ENCODE data around the gene TOMT. TPM values are rescaled to one million over a fixed set of nuclear protein-coding genes. Genes with fewer than 3 reads are reported as not detected.
"Not testable (repeated sequence)": the region's sequence is repeated elsewhere in the genome, so short reads cannot be mapped to it uniquely, and the experiment has no call there.

The TOMT gene
- total RNA-seq, 4 donors from 2014 or later = not detected

DNA sequence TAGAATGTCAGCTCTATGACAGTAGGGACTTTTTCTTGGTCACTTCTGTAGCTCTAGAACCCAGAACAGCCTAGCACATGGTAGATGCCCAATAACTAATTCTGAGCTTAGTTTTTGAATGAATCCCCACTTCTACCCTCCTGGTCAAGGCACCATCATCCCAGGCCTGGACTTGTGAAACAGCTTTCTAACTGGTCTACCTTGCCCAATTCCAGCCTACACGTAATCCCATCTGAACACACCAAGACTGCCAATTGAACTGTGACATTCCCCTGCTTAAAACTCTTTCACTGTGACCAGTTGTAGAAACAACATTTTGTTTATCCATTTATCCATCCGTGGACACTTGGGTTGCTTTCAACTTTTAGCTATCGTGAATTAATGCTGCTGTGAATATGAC is 23.7 kb downstream of the TOMT start:
- ATAC-seq = no peak
- Histone ChIP-seq H3K27me3 (no peaks in the 10 kb centered on the region), H3K4me3 (no peak overlapping the region), H3K36me3 (no peaks in the 10 kb centered on the region), H3K9me3 (no peaks in the 10 kb centered on the region), H3K4me1 (no peaks in the 10 kb centered on the region), H3K27ac (no peak overlapping the region)
- no peak for TF ChIP-seq CTCF (IDR thresholded peaks at IDR 0.05 in 4 of 5, conservative IDR thresholded peaks at IDR 0.05 in 1 of 5)
- TF ChIP-seq POLR2A (IDR thresholded peaks at IDR 0.05) = no peak
- in situ Hi-C loops (cut with MboI; ENCODE audit: low sequenced_read_pairs in 4 of 4) (no loop called here), intact Hi-C loops (cut with DNase I; ENCODE audit: low total_unique reads) (no loop called here)
- DNase-seq = no peak

GRCh38 chr11:72132646-72133045 is 26.9 kb downstream of the TOMT start:
- in situ Hi-C loops (cut with MboI; ENCODE audit: low sequenced_read_pairs in 4 of 4) = no loop called here

GRCh38 chr11:72135473-72135872 is 29.7 kb downstream of the TOMT start, which contains the start of gene FOLR3:
TSS of gene FOLR3 (plus strand) at chr11:72135725. CDS start at chr11:72135953, 228 bp downstream.
- H3K9me3 ChIP-seq; H3K27ac ChIP-seq; in situ Hi-C loops (cut with MboI; ENCODE audit: low sequenced_read_pairs in 4 of 4); DNase-seq; H3K27me3 ChIP-seq; ATAC-seq; H3K4me1 ChIP-seq; H3K36me3 ChIP-seq; H3K4me3 ChIP-seq; intact Hi-C loops (cut with DNase I; ENCODE audit: low total_unique reads): not testable (repeated sequence)

More at GRCh38 chr11:72132646-72133045, 26.9 kb downstream of the TOMT start:
- Histone ChIP-seq H3K4me3 (no peak overlapping the region), H3K27ac (no peak overlapping the region), H3K36me3 (no peaks in the 10 kb centered on the region), H3K9me3 (no peaks in the 10 kb centered on the region), H3K4me1 (no peaks in the 10 kb centered on the region), H3K27me3 (no peaks in the 10 kb centered on the region)
- no peak for DNase-seq
- intact Hi-C loops (cut with DNase I; ENCODE audit: low total_unique reads) = no loop called here
- TF ChIP-seq CTCF (IDR thresholded peaks at IDR 0.05 in 4 of 5, conservative IDR thresholded peaks at IDR 0.05 in 1 of 5) = no peak
- TF ChIP-seq POLR2A (IDR thresholded peaks at IDR 0.05) = no peak
- ATAC-seq = no peak

DNA sequence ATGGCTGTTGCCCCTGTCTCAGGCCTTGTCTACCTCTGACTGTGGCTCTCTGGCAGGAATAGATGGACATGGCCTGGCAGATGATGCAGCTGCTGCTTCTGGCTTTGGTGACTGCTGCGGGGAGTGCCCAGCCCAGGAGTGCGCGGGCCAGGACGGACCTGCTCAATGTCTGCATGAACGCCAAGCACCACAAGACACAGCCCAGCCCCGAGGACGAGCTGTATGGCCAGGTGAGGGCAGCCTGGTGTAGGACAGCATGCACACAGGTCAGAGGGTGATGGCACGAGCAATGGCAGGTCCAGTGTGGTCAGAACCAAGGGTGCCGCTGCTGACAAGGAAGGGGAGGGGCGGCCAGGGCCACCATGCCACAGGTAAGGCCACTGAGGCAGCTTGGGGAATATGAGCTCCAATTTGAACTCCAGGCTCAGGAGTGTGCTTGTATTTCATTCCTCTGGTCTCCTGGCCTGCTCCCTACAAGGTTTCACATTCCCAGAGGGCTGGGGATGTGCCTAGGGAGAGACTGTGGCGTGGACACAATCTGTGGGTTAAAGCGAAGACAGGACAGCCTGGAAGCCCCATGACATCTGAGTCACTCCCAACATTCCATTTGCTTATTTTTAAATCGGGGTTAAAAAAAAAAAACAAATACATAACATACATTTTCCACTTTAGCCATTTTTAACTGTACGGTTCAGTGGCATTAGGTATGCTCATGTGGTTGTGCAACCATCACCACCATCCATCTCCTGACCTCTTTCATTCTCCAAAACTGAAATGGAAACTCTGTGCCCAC is 30.4 kb downstream of the TOMT start:
- ATAC-seq = no peak
- Histone ChIP-seq H3K36me3 (no peaks in the 10 kb centered on the region), H3K4me3 (no peak overlapping the region), H3K27ac (no peak overlapping the region), H3K9me3 (no peaks in the 10 kb centered on the region), H3K4me1 (no peaks in the 10 kb centered on the region), H3K27me3 (no peaks in the 10 kb centered on the region)
- intact Hi-C loops (cut with DNase I; ENCODE audit: low total_unique reads) (no loop called here), in situ Hi-C loops (cut with MboI; ENCODE audit: low sequenced_read_pairs in 4 of 4) (no loop called here)
- TF ChIP-seq CTCF (IDR thresholded peaks at IDR 0.05 in 4 of 5, conservative IDR thresholded peaks at IDR 0.05 in 1 of 5) (no peak), POLR2A (IDR thresholded peaks at IDR 0.05) (no peak)
- DNase-seq = no peak

- no peak overlapping the region for H3K4me3 ChIP-seq
- no peak for DNase-seq
These were observed 31.0 kb downstream of the TOMT start for GRCh38 chr11:72136684-72137262.

More at GRCh38 chr11:72136684-72137262, 31.0 kb downstream of the TOMT start:
- Histone ChIP-seq H3K36me3 (no peaks in the 10 kb centered on the region), H3K27me3 (no peaks in the 10 kb centered on the region), H3K9me3 (no peaks in the 10 kb centered on the region), H3K27ac (no peak overlapping the region), H3K4me1 (no peaks in the 10 kb centered on the region)
- intact Hi-C loops (cut with DNase I; ENCODE audit: low total_unique reads) (no loop called here), in situ Hi-C loops (cut with MboI; ENCODE audit: low sequenced_read_pairs in 4 of 4) (no loop called here)
- TF ChIP-seq CTCF (IDR thresholded peaks at IDR 0.05 in 4 of 5, conservative IDR thresholded peaks at IDR 0.05 in 1 of 5) (no peak), POLR2A (IDR thresholded peaks at IDR 0.05) (no peak)
- no peak for ATAC-seq

Data from gastrocnemius medialis (tissue), 4 donors.